H1 (cell line): ENCODE measurements around the gene CES3. TPM values are rescaled to one million over a fixed set of nuclear protein-coding genes. Genes with fewer than 3 reads are reported as not detected.
A peak's percentile ranks its signal among the peaks of the same experiment; 100 is the strongest.

Experiments used
- polyA plus RNA-seq, 7 experiments: library from polyadenylated mRNA; depleted of rRNA in 3 of 7; stranded (reverse) in 5 of 7; unstranded in 2 of 7; fragments of >200 nt in 5 of 7; fragments of 200-250 nt in 2 of 7; gene quantifications; 1 replicate in 5 of 7; 2 replicates in 1 of 7; 4 replicates in 1 of 7; pipeline versions ENCODE4 v1.2.1 to v1.2.3, GENCODE V29; 2011 to 2013; ENCODE audit warnings: missing spikeins in 2 of 7, mixed read lengths in 2 of 7
- total RNA-seq: library from RNA; stranded (reverse); fragmentation: NEBNext Ultra II Directional; extraction: Animal tissue kit (Norgen Biotek cat#: 25700); gene quantifications from 2 replicates; pipeline ENCODE4 v1.2.1, GENCODE V29; 2021
- TF ChIP-seq, protein P1 (sequence below): IDR thresholded peaks from 2 replicates; pipeline ENCODE4 v1.6.1; 2012; ENCODE audit warnings: low read length, inconsistent platforms
- TF ChIP-seq, protein P2 (sequence below), 3 experiments: IDR thresholded peaks; 1 replicate in 2 of 3; 2 replicates in 1 of 3; pipeline versions ENCODE4 v1.5.1 to v1.6.1; 2011; ENCODE audit warnings: low read length in 3 of 3, mild to moderate bottlenecking in 3 of 3, inconsistent platforms in 2 of 3, low read depth in 1 of 3, moderate library complexity in 1 of 3; ENCODE audit not compliant: insufficient read depth in 1 of 3; ENCODE audit errors: control extremely low read depth in 1 of 3

Gene CES3
- total and polyA plus RNA-seq, 2 of the 8 experiments (the other 6 are each of a cell fraction or from before 2014, with no cell fraction given): 1.6 to 2.2 TPM

DNA sequence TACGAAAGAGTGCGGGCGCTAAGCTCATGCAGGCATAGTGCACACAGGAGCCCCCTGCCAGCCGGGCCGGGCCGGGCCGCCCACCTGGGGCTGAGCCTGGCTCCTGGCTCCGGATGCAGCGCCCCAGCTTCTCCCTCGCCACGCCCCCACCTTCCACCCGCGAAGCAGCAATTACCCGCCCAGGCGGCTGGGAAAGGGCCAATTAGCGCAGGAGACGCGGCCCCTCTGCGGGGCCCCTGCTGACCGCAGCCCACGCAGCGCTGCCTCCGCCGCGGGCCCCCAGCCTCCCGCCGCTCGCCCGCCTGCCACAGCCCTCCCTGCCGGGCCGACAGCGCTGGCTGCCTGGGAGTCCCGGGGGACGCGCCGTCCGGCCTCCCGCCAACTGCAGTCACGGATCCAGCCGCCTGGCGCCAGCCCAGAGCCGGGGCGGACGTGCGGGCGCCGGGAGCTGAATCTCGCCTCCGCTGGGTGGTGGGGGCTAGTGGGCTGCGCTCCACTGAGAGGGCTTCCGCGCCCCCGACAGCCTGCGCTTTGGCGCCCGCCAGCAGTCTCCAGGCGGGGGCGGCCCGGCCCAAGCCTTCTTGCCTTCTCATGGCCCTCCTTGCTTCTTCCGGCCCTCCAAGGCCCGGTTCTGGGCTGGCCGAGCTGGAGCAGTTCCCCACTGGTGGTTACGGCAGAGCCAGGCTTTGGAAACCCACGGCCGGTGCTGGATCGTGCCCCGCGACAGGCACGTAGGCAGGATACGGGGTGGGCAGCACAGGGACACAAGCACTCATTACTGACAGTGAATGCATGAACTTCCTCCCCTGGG is 53.0 kb downstream of the CES3 start (continued):
- TF ChIP-seq, protein P1, sequence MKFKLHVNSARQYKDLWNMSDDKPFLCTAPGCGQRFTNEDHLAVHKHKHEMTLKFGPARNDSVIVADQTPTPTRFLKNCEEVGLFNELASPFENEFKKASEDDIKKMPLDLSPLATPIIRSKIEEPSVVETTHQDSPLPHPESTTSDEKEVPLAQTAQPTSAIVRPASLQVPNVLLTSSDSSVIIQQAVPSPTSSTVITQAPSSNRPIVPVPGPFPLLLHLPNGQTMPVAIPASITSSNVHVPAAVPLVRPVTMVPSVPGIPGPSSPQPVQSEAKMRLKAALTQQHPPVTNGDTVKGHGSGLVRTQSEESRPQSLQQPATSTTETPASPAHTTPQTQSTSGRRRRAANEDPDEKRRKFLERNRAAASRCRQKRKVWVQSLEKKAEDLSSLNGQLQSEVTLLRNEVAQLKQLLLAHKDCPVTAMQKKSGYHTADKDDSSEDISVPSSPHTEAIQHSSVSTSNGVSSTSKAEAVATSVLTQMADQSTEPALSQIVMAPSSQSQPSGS: no peak
- TF ChIP-seq, protein P2, sequence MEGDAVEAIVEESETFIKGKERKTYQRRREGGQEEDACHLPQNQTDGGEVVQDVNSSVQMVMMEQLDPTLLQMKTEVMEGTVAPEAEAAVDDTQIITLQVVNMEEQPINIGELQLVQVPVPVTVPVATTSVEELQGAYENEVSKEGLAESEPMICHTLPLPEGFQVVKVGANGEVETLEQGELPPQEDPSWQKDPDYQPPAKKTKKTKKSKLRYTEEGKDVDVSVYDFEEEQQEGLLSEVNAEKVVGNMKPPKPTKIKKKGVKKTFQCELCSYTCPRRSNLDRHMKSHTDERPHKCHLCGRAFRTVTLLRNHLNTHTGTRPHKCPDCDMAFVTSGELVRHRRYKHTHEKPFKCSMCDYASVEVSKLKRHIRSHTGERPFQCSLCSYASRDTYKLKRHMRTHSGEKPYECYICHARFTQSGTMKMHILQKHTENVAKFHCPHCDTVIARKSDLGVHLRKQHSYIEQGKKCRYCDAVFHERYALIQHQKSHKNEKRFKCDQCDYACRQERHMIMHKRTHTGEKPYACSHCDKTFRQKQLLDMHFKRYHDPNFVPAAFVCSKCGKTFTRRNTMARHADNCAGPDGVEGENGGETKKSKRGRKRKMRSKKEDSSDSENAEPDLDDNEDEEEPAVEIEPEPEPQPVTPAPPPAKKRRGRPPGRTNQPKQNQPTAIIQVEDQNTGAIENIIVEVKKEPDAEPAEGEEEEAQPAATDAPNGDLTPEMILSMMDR (IDR thresholded peaks at IDR 0.05; ENCODE audit: control extremely low read depth in 1 of 3, insufficient read depth in 1 of 3, low read depth in 1 of 3, low read length in 3 of 3): peak; percentile 4 to 23 (median 8); a peak in 3 of 4 replicates
